Urothelium cell line (cell line): ENCODE measurements around the gene RBM20.
A peak's percentile ranks its signal among the peaks of the same experiment; 100 is the strongest.
"Not testable (repeated sequence)": the region's sequence is repeated elsewhere in the genome, so short reads cannot be mapped to it uniquely, and the experiment has no call there.

ENCODE experiments used
- DNase-seq: peaks from one replicate; pipeline ENCODE4 v3.0.0; 2011; ENCODE audit warnings: low spot score, mixed read lengths
- FAIRE-seq: peaks from 2 replicates; lab custom pipeline; 2011; peaks lifted over from hg19 to GRCh38; lab: Jason Lieb, UNC

The RBM20 gene

GRCh38 chr10:110758128-110758765, 114.1 kb downstream of the RBM20 start:
- DNase-seq (no peak), FAIRE-seq (no peak)

GRCh38 chr10:110758898-110759297, 114.8 kb downstream of the RBM20 start:
- DNase-seq = peak; percentile 75
- peak; percentile 81 for FAIRE-seq

- FAIRE-seq (peak; percentile 70), DNase-seq (peak; percentile 18)
Measured at GRCh38 chr10:110759523-110759922, 115.4 kb downstream of the RBM20 start.

GRCh38 chr10:110762109-110762848, 118.1 kb downstream of the RBM20 start:
- no peak for DNase-seq

GRCh38 chr10:110762849-110763211, 118.7 kb downstream of the RBM20 start:
- FAIRE-seq (no peak), DNase-seq (no peak)

More at GRCh38 chr10:110762109-110762848, 118.1 kb downstream of the RBM20 start:
- no peak for FAIRE-seq

- FAIRE-seq (peak; percentile 50), DNase-seq (no peak)
Measured at GRCh38 chr10:110764378-110764777, 120.2 kb downstream of the RBM20 start.

- FAIRE-seq (no peak), DNase-seq (no peak)
Measured at GRCh38 chr10:110764793-110765512, 120.8 kb downstream of the RBM20 start.

- DNase-seq (no peak), FAIRE-seq (no peak)
Measured at GRCh38 chr10:110765513-110766319, 121.6 kb downstream of the RBM20 start.

GRCh38 chr10:110767601-110768000, 123.5 kb downstream of the RBM20 start:
- DNase-seq, FAIRE-seq: not testable (repeated sequence)

GRCh38 chr10:110770243-110770642, 126.1 kb downstream of the RBM20 start:
- FAIRE-seq (peak; percentile 9), DNase-seq (no peak)

GRCh38 chr10:110771486-110771885, 127.3 kb downstream of the RBM20 start:
- FAIRE-seq (no peak), DNase-seq (no peak)

GRCh38 chr10:110771991-110772390, 127.9 kb downstream of the RBM20 start:
- FAIRE-seq = no peak

GRCh38 chr10:110772454-110773025, 128.4 kb downstream of the RBM20 start:
- FAIRE-seq = no peak
- DNase-seq = no peak

More at GRCh38 chr10:110771991-110772390, 127.9 kb downstream of the RBM20 start:
- DNase-seq = no peak

- FAIRE-seq (no peak), DNase-seq (no peak)
Measured at GRCh38 chr10:110773693-110774068, 129.5 kb downstream of the RBM20 start.

GRCh38 chr10:110774069-110775019, 130.2 kb downstream of the RBM20 start:
- FAIRE-seq = peak; percentile 23
- DNase-seq = peak; percentile 82

GRCh38 chr10:110775020-110775375, 130.9 kb downstream of the RBM20 start:
- FAIRE-seq (no peak), DNase-seq (peak; percentile 39)

GRCh38 chr10:110775406-110775805, 131.3 kb downstream of the RBM20 start:
- no peak for FAIRE-seq
- DNase-seq = peak; percentile 14

GRCh38 chr10:110777017-110777416, 132.9 kb downstream of the RBM20 start:
- no peak for FAIRE-seq
- DNase-seq = no peak

GRCh38 chr10:110777661-110778060, 133.5 kb downstream of the RBM20 start:
- FAIRE-seq = no peak

More at GRCh38 chr10:110777661-110778060, 133.5 kb downstream of the RBM20 start:
- no peak for DNase-seq
